Stimulated activated naive CD8-positive, alpha-beta T cell treated with anti-CD3 and anti-CD28 coated beads, Interleukin-15, Interleukin-2, amounts not matched to agents 100 U/mL and 50 U/mL, for 24 hours (primary cell): ENCODE data around the gene ETV4.
A peak's percentile ranks its signal among the peaks of the same experiment; 100 is the strongest.
"Not testable (repeated sequence)": the region's sequence is repeated elsewhere in the genome, so short reads cannot be mapped to it uniquely, and the experiment has no call there.

ENCODE experiments used
- ATAC-seq: fragments of 150-1000 bp; cut with Tn5 transposase; one replicate; pipeline ENCODE4 v1.10.0; 2021
- DNase-seq: peaks from one replicate; pipeline ENCODE4 v3.0.0; 2021

Gene ETV4

DNA sequence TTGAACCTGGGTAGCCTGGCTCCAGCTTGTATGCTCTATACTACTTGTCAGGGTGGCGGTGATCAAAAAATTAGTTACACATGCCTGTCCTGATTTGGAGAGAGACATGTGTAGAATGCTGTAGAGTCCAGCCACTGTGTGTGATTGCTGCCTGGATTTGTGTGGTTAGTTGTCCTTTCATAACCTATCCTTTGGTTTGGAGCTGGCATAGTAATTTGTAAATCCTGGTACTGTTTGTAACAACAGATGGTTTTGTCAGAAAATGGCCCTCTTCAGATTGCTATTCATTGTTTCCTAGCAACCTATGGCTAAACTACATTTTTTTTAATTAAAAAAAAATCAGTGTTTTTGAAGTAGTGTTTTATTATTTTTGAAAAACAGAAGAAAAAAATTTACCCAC is 30.5 kb downstream of the ETV4 start:
- no peak for DNase-seq

DNA sequence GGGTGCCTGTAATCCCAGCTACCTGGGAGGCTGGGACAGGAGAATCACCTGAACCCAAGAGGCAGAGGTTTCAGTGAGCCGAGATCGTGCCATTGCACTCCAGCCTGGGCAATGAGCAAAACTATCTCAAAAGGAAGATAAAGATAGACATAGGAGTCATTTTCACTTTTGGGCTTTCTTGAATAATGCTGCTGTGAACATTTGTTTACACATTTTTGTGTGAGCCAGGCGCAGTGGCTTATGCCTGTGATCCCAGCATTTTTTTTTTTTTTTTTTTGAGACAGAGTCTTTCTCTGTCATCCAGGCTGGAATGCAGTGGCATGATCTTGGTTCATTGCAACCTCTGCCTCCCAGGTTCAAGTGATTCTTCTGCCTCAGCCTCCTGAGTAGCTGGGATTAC is 34.9 kb downstream of the ETV4 start:
- not testable (repeated sequence) for ATAC-seq

More for the DNA sequence above, 30.5 kb downstream of the ETV4 start:
- ATAC-seq = no peak

GRCh38 chr17:43509440-43509839 is 36.7 kb downstream of the ETV4 start:
- not testable (repeated sequence) for ATAC-seq, DNase-seq

More for the DNA sequence above, 34.9 kb downstream of the ETV4 start:
- not testable (repeated sequence) for DNase-seq

DNA sequence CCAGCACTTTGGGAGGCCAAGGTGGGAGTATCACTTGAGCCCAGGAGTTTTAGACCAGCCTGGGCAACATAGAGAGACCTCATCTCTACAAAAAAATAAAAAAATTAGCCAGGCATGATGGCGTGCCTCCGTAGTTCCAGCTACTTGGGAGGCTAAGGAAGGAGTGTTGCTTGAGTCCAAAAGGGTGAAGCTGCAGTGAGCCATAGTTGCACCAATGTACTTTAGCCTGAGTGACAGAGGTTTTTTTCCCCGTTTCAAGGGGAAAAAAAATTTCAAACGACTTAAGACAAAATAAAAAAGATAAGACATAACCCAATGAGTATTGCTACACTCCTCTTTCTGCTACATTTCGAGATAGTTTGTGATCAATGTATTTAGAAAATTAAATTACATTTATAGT is 55.5 kb downstream of the ETV4 start:
- no peak for ATAC-seq
- no peak for DNase-seq

DNA sequence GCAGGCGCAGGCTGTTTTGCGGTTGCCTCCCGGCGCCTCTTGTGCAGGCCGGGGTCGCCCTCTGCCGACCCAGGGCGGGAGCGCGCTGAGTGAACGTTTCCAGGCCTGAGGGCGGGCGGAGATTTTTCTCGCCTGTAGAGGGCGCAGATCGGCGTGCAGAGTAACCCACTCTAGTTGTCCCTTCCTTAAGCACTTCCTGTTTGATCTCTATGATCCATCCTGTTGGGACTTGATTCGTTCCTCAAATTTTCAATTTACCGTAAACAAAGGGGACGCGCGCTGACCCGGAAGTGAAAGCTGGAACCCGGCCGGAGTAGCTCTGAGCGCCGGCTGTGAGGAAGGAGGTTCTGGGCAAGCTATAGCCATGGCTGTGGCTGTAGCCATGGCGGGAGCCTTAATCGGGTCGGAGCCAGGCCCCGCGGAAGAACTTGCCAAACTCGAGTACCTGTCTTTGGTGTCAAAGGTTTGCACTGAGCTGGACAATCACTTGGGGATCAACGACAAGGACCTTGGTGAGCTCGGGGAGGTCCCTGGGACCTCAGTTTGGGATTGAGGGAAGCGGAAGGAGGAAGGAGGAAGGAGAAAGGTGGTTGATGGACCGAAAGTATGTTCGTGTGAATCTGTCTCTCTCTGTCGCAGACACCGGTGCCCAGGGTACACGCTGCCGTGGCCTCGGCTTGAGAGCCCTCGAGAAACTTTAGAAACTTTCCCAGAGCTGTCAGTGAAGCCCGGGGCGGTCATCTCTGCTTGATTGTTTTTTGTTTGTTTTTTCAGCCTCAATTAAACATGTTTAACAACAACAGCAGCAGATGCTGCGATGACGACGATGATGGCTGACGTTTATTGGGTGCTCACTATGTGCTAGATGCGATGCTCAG is 62.2 kb downstream of the ETV4 start, which contains the start of gene DHX8:
Gene DHX8, plus strand, starts transcription at position 302 of the 878 bp plus-strand sequence. Its CDS starts 63 bp downstream, at position 365.
- DNase-seq (peak; percentile 99), ATAC-seq (peak; percentile 99)

- no peak for DNase-seq
- no peak for ATAC-seq
Measured at GRCh38 chr17:43482103-43483012, 63.8 kb downstream of the ETV4 start.

GRCh38 chr17:43479948-43480347 is 66.2 kb downstream of the ETV4 start:
- DNase-seq (no peak), ATAC-seq (no peak)
